ENCODE results near the gene KCNJ6. TPM values are rescaled to one million over a fixed set of nuclear protein-coding genes. Genes with fewer than 3 reads are reported as not detected.

The KCNJ6 gene
- total RNA-seq, 6 experiments from 2014 or later: not detected

DNA sequence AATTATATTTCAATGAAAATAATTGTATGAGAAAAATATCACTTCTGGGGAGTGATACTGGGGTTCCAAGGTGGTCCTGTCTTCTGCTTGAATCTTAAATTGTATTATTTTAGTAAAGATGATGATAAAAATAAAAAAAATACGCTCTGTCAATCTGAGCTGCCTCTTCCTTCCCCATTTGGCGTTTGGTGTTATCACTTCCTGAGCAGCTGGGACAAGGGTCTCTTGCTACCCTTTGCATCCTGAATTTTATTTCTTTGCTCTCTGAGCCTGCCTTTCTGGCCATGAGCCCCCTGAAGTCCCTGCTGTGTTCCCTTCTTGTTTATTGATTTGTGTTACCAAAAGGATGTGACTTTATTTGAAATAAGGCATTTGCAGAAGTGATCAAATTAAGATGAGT lies 111.0 kb downstream of the KCNJ6 start:
- no peak for TF ChIP-seq CTCF (IDR thresholded peaks at IDR 0.05)
- DNase-seq: no peak
- Mint-ChIP-seq H3K27ac (no peak overlapping the region), H3K4me3 (no peak overlapping the region), H3K9me3 (peaks cover 4% of the 10 kb centered on the region; the same call in 1 of the 2 replicates), H3K4me1 (ENCODE audit: low read depth) (no peaks in the 10 kb centered on the region), H3K36me3 (ENCODE audit: low read depth) (no peaks in the 10 kb centered on the region), H3K27me3 (ENCODE audit: insufficient read depth) (peaks cover 14% of the 10 kb centered on the region)

- DNase-seq: no peak
- TF ChIP-seq CTCF (IDR thresholded peaks at IDR 0.05): no peak
- no peak overlapping the region for H3K4me3 Mint-ChIP-seq
- H3K27me3 Mint-ChIP-seq (ENCODE audit: insufficient read depth): peaks cover 15% of the 10 kb centered on the region
- H3K9me3 Mint-ChIP-seq: peaks cover 4% of the 10 kb centered on the region; the same call in 1 of the 2 replicates
- peaks cover 4% of the 10 kb centered on the region; the same call in 1 of the 2 replicates for H3K4me1 Mint-ChIP-seq (ENCODE audit: low read depth)
- H3K36me3 Mint-ChIP-seq (ENCODE audit: low read depth): no peaks in the 10 kb centered on the region
- no peak overlapping the region for H3K27ac Mint-ChIP-seq
Observed at GRCh38 chr21:37804001-37804400, 112.3 kb downstream of the KCNJ6 start.

- H3K4me3 Mint-ChIP-seq: no peak overlapping the region
Observed at GRCh38 chr21:37803101-37803651, 113.1 kb downstream of the KCNJ6 start.

DNA sequence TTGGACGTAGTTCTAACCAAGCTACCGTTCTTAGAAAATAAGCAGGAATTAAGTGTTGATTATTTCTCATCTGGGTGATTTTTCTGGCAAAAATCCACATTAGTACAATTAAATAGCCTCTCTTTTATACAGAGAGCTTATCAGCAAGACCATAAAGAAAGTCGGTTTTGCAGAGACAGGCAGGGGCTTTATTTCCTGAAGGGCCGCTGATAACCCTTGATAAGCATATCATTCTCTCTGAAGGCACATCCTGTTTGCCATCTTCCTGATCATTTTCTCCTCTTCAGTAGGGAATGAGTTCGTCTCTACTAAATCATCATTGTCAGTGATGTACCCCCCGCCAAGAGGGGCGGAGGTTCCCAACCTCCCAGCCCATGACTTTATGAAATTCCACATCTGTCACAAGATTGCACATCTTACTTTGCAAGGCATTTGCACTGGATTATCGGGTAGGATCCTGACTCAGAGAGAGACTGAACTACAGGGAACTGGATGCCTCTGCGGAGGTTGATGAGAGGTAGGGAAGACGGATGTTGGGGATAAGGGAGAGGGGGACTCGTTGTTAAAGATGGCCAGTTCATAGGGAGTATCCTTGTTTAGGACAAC lies 115.7 kb downstream of the KCNJ6 start:
- Mint-ChIP-seq H3K4me1 (ENCODE audit: low read depth) (peaks cover 5% of the 10 kb centered on the region; the same call in 1 of the 2 replicates), H3K27me3 (ENCODE audit: insufficient read depth) (peaks cover 16% of the 10 kb centered on the region), H3K27ac (no peak overlapping the region), H3K36me3 (ENCODE audit: low read depth) (no peaks in the 10 kb centered on the region), H3K4me3 (no peak overlapping the region), H3K9me3 (peaks cover 3% of the 10 kb centered on the region; the same call in 1 of the 2 replicates)
- DNase-seq: no peak
- no peak for TF ChIP-seq CTCF (IDR thresholded peaks at IDR 0.05)

More at GRCh38 chr21:37803101-37803651, 113.1 kb downstream of the KCNJ6 start:
- DNase-seq: no peak
- Mint-ChIP-seq H3K9me3 (peaks cover 4% of the 10 kb centered on the region; the same call in 1 of the 2 replicates), H3K27me3 (ENCODE audit: insufficient read depth) (peaks cover 16% of the 10 kb centered on the region), H3K27ac (no peak overlapping the region), H3K4me1 (ENCODE audit: low read depth) (peaks cover 5% of the 10 kb centered on the region; the same call in 1 of the 2 replicates), H3K36me3 (ENCODE audit: low read depth) (no peaks in the 10 kb centered on the region)
- no peak for TF ChIP-seq CTCF (IDR thresholded peaks at IDR 0.05)

- H3K4me3 Mint-ChIP-seq: no peak overlapping the region
- no peak overlapping the region for H3K27ac Mint-ChIP-seq
- H3K27me3 Mint-ChIP-seq (ENCODE audit: insufficient read depth): peaks cover 16% of the 10 kb centered on the region
- no peak for DNase-seq
- H3K36me3 Mint-ChIP-seq (ENCODE audit: low read depth): no peaks in the 10 kb centered on the region
- H3K4me1 Mint-ChIP-seq (ENCODE audit: low read depth): peaks cover 5% of the 10 kb centered on the region; the same call in 1 of the 2 replicates
- TF ChIP-seq CTCF (IDR thresholded peaks at IDR 0.05): no peak
- no peaks in the 10 kb centered on the region for H3K9me3 Mint-ChIP-seq
Observed at GRCh38 chr21:37800057-37800455, 116.2 kb downstream of the KCNJ6 start.
